Keratinocyte (primary cell): ENCODE measurements around the gene HK1. TPM values are rescaled to one million over a fixed set of nuclear protein-coding genes. Genes with fewer than 3 reads are reported as not detected.

Source experiments
- DNase-seq: peaks from one replicate; pipeline ENCODE4 v3.0.0-alpha.2; 2011; ENCODE audit warnings: low read depth, missing footprints, low spot score
- FAIRE-seq: peaks from 2 replicates; lab custom pipeline; 2011; peaks lifted over from hg19 to GRCh38; lab: Jason Lieb, UNC
- H2AFZ ChIP-seq: 2 replicates; pipeline ENCODE4 v1.6.0; 2012; ENCODE audit warnings: low read length, control low read depth, inconsistent platforms; ENCODE audit not compliant: control insufficient read depth
- H3K27ac ChIP-seq: 2 replicates; pipeline ENCODE4 v1.5.1; 2011; ENCODE audit warnings: low read length; ENCODE audit not compliant: control insufficient read depth, insufficient read depth
- H3K27me3 ChIP-seq: 3 replicates; pipeline ENCODE4 v1.6.0; 2011; ENCODE audit warnings: low read length; ENCODE audit not compliant: control insufficient read depth, insufficient read depth; ENCODE audit errors: extremely low read depth
- H3K36me3 ChIP-seq, 2 experiments: 2 replicates in 1 of 2; 3 replicates in 1 of 2; pipeline ENCODE4 v1.5.1; 2011; ENCODE audit warnings: low read length in 2 of 2, mild to moderate bottlenecking in 1 of 2; ENCODE audit not compliant: control insufficient read depth in 2 of 2, insufficient read depth in 2 of 2; ENCODE audit errors: extremely low read depth in 1 of 2
- H3K4me1 ChIP-seq: 3 replicates; pipeline ENCODE4 v1.5.1; 2011; ENCODE audit warnings: low read length; ENCODE audit not compliant: control insufficient read depth, insufficient read depth; ENCODE audit errors: extremely low read depth
- H3K4me2 ChIP-seq: 3 replicates; pipeline ENCODE4 v1.6.0; 2011; ENCODE audit warnings: low read depth, low read length; ENCODE audit not compliant: control insufficient read depth, insufficient read depth; ENCODE audit errors: extremely low read depth
- H3K4me3 ChIP-seq, 3 experiments: fragments of 200-600 bp in 1 of 3; sonication (generic) in 1 of 3; 2 replicates in 2 of 3; 3 replicates in 1 of 3; pipeline ENCODE4 v1.5.1; 2011 to 2016; ENCODE audit warnings: low read length in 3 of 3, mild to moderate bottlenecking in 3 of 3, control low read depth in 2 of 3, inconsistent platforms in 1 of 3, low read depth in 1 of 3, mixed read lengths in 1 of 3, mixed run types in 1 of 3, moderate library complexity in 1 of 3; ENCODE audit not compliant: control insufficient read depth in 2 of 3, insufficient read depth in 2 of 3; ENCODE audit errors: extremely low read depth in 1 of 3
- H3K79me2 ChIP-seq: 2 replicates; pipeline ENCODE4 v1.6.0; 2012; ENCODE audit warnings: low read length; ENCODE audit not compliant: control insufficient read depth, insufficient read depth
- H3K9ac ChIP-seq: 3 replicates; pipeline ENCODE4 v1.6.0; 2011; ENCODE audit warnings: low read length; ENCODE audit not compliant: control insufficient read depth, insufficient read depth; ENCODE audit errors: extremely low read depth
- H3K9me1 ChIP-seq: 3 replicates; pipeline ENCODE4 v1.6.0; 2011; ENCODE audit warnings: low read length; ENCODE audit not compliant: control insufficient read depth, insufficient read depth; ENCODE audit errors: extremely low read depth
- H3K9me3 ChIP-seq: 2 replicates; pipeline ENCODE4 v1.5.1; 2012; ENCODE audit warnings: low read depth, low read length; ENCODE audit not compliant: control insufficient read depth
- H4K20me1 ChIP-seq: 3 replicates; pipeline ENCODE4 v1.6.0; 2011; ENCODE audit warnings: low read length; ENCODE audit not compliant: control insufficient read depth, insufficient read depth; ENCODE audit errors: extremely low read depth
- EZH2 ChIP-seq: IDR thresholded peaks from one replicate; pipeline ENCODE4 v1.6.1; 2012; ENCODE audit warnings: inconsistent platforms, mild to moderate bottlenecking, low read length, moderate library complexity
- dilution Hi-C: fragments of 300-500 bp; cut with MboI; formaldehyde crosslinking; loops from one replicate; pipeline ENCODE4 v1.7.0; 2020; ENCODE audit warnings: low sequenced_read_pairs; ENCODE audit not compliant: extremely low pct_ligation_motif_present
- polyA plus RNA-seq, 5 experiments: library from polyadenylated mRNA; depleted of rRNA in 3 of 5; stranded (reverse) in 3 of 5; stranded (forward) in 1 of 5; unstranded in 1 of 5; fragments of >200 nt; gene quantifications; 1 replicate in 1 of 5; 2 replicates in 3 of 5; 3 replicates in 1 of 5; pipeline versions ENCODE4 v1.2.1 to v1.2.3, GENCODE V29; 2011 to 2012; ENCODE audit warnings: missing spikeins in 2 of 5, low read depth in 1 of 5, low replicate concordance in 1 of 5
- TF ChIP-seq, protein P1 (sequence below), 3 experiments: IDR thresholded peaks in 1 of 3; conservative IDR thresholded peaks in 1 of 3; optimal IDR thresholded peaks in 1 of 3; 2 replicates in 2 of 3; 3 replicates in 1 of 3; pipeline versions ENCODE3 to v1.5.1; 2011; ENCODE audit warnings: low read length in 3 of 3, mild to moderate bottlenecking in 3 of 3, moderate library complexity in 2 of 3, control low read depth in 1 of 3, inconsistent platforms in 1 of 3; ENCODE audit not compliant: insufficient read depth in 2 of 3; ENCODE audit errors: extremely low read depth in 1 of 3

Gene HK1
- polyA plus RNA-seq, 1 donor (not counting 4 experiments of a cell fraction or from before 2014, with no cell fraction given) = 106 TPM

DNA sequence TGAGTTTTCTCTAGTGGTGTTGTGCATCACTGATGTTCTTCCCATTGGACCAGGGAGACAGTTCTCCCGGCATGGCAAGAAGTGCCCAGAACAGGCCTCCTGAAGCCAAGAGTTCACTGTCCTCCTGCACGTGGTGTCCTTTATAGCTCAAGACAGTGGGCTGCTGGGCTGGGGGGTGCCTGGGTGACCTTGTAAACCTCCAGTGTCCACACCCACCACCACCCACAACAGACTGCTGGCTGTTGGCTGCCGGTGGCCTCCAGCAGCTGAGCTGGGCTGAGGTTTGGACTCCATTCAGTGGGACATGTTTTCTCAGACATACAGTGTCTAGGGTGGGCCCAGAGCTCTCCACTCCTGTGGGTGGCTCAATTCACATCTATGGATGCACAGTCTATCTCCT lies 42.2 kb downstream of the HK1 start:
- H3K9me3 ChIP-seq = no peaks in the 10 kb centered on the region
- dilution Hi-C loops = no loop called here
- H3K9ac ChIP-seq = peak overlapping the region; percentile 85
- H3K79me2 ChIP-seq = peaks cover 66% of the 10 kb centered on the region
- peaks cover 0 to 12% of the 10 kb centered on the region in 2 experiments for H3K36me3 ChIP-seq
- no peak for TF ChIP-seq EZH2
- TF ChIP-seq, protein P1, sequence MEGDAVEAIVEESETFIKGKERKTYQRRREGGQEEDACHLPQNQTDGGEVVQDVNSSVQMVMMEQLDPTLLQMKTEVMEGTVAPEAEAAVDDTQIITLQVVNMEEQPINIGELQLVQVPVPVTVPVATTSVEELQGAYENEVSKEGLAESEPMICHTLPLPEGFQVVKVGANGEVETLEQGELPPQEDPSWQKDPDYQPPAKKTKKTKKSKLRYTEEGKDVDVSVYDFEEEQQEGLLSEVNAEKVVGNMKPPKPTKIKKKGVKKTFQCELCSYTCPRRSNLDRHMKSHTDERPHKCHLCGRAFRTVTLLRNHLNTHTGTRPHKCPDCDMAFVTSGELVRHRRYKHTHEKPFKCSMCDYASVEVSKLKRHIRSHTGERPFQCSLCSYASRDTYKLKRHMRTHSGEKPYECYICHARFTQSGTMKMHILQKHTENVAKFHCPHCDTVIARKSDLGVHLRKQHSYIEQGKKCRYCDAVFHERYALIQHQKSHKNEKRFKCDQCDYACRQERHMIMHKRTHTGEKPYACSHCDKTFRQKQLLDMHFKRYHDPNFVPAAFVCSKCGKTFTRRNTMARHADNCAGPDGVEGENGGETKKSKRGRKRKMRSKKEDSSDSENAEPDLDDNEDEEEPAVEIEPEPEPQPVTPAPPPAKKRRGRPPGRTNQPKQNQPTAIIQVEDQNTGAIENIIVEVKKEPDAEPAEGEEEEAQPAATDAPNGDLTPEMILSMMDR (optimal IDR thresholded peaks at IDR 0.05 in 1 of 3, IDR thresholded peaks at IDR 0.05 in 1 of 3, conservative IDR thresholded peaks at IDR 0.05 in 1 of 3; ENCODE audit: extremely low read depth in 1 of 3, insufficient read depth in 2 of 3, low read length in 3 of 3) = no peak
- no peak for DNase-seq
- FAIRE-seq = no peak
- H3K4me2 ChIP-seq = peak overlapping the region; percentile 86
- peak overlapping the region; percentile 75 to 98 (median 77) for H3K4me3 ChIP-seq
- H4K20me1 ChIP-seq = peaks cover 5% of the 10 kb centered on the region
- no peak overlapping the region for H3K27ac ChIP-seq
- H2AFZ ChIP-seq = no peak overlapping the region
- no peaks in the 10 kb centered on the region for H3K9me1 ChIP-seq
- H3K27me3 ChIP-seq = no peaks in the 10 kb centered on the region
- H3K4me1 ChIP-seq = peaks cover 47% of the 10 kb centered on the region

DNA sequence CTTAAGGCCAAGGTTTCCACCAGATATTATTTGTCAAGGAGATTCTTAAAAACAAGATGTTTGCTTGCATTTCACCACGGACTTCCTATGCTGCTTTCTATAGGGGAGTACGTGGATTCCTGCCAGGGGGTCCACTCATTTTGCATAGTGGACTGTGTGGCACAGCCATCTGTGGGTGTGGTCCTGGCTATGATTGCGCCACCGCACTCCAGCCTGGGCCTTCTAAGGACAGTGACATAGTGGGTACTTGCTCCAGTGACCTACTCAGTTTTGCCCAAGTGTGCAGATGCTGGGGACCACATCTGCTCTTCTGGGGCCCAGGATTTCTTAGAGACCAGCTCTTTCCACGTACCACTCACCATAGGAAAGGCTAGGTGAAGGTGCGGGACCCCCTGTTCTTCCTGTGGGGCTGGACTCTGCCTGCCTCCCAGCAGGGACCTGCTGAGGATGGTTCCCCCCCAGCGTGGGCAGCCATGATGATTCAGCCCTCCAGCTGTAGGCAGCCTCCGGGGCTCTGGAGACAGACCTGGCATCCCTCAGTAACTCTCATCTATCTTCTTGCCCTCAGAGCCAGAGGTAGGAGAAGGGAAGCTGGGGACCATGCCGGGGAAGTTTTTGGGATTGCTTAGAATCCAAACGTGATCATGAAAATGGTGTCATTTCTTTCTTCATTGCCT lies 42.9 kb downstream of the HK1 start:
- peaks cover 70% of the 10 kb centered on the region for H3K79me2 ChIP-seq
- no peaks in the 10 kb centered on the region for H3K27me3 ChIP-seq
- H3K4me2 ChIP-seq = peak overlapping the region; percentile 86
- H2AFZ ChIP-seq = no peak overlapping the region
- no peak overlapping the region for H3K4me3 ChIP-seq
- FAIRE-seq (no peak), DNase-seq (no peak)
- peaks cover 0 to 12% of the 10 kb centered on the region in 2 experiments for H3K36me3 ChIP-seq
- TF ChIP-seq, protein P1 (optimal IDR thresholded peaks at IDR 0.05 in 1 of 3, IDR thresholded peaks at IDR 0.05 in 1 of 3, conservative IDR thresholded peaks at IDR 0.05 in 1 of 3; ENCODE audit: extremely low read depth in 1 of 3, insufficient read depth in 2 of 3, low read length in 3 of 3) = no peak
- H3K9ac ChIP-seq = no peak overlapping the region
- dilution Hi-C loops = no loop called here
- H4K20me1 ChIP-seq = peaks cover 5% of the 10 kb centered on the region
- H3K27ac ChIP-seq = no peak overlapping the region
- no peaks in the 10 kb centered on the region for H3K9me3 ChIP-seq
- peaks cover 50% of the 10 kb centered on the region for H3K4me1 ChIP-seq
- no peaks in the 10 kb centered on the region for H3K9me1 ChIP-seq
